Measurements from ENCODE around the gene DLGAP5.

The DLGAP5 gene

DNA sequence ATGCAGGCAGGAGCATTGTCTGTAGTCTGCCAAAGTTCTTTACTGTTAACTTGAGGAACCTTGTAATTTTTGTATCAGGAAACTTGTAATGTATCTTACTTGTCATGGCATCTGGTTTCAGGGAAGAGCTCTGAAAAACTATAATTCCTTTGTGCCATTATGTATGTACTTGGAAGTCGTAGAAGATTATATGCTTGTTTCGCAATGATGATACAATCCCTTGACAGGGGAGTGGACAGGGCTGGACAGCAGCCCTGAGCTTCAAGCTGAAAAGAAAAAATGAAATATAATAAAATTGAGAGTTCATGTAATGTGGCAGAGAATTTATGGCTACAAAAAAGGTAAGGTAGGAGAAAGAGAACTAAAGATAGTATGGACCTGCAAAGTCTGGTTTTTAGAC, 7.4 kb upstream of the DLGAP5 start:
- no peak overlapping the region for H3K4me2 ChIP-seq (ENCODE audit: low read depth, low read length, poor library complexity, severe bottlenecking)
- no peaks in the 10 kb centered on the region for H3F3A ChIP-seq (ENCODE audit: insufficient read depth)
- no peak for TF ChIP-seq EZH2phosphoT487 (conservative IDR thresholded peaks at IDR 0.05; ENCODE audit: low read length)
- TF ChIP-seq, protein P1, sequence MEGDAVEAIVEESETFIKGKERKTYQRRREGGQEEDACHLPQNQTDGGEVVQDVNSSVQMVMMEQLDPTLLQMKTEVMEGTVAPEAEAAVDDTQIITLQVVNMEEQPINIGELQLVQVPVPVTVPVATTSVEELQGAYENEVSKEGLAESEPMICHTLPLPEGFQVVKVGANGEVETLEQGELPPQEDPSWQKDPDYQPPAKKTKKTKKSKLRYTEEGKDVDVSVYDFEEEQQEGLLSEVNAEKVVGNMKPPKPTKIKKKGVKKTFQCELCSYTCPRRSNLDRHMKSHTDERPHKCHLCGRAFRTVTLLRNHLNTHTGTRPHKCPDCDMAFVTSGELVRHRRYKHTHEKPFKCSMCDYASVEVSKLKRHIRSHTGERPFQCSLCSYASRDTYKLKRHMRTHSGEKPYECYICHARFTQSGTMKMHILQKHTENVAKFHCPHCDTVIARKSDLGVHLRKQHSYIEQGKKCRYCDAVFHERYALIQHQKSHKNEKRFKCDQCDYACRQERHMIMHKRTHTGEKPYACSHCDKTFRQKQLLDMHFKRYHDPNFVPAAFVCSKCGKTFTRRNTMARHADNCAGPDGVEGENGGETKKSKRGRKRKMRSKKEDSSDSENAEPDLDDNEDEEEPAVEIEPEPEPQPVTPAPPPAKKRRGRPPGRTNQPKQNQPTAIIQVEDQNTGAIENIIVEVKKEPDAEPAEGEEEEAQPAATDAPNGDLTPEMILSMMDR (IDR thresholded peaks at IDR 0.05; ENCODE audit: insufficient read depth, low read length, poor library complexity, severe bottlenecking) = no peak
- H2AFZ ChIP-seq (ENCODE audit: low read depth, low read length, severe bottlenecking) = no peak overlapping the region
- H3K36me3 ChIP-seq (ENCODE audit: low read length) = no peaks in the 10 kb centered on the region
- no peaks in the 10 kb centered on the region for H3K79me2 ChIP-seq (ENCODE audit: insufficient read depth, low read length)
- no peak overlapping the region for H3K9ac ChIP-seq (ENCODE audit: low read length)
- no peaks in the 10 kb centered on the region for H3K27me3 ChIP-seq (ENCODE audit: low read length)
- H3K27ac ChIP-seq (ENCODE audit: low read depth, low read length) = no peak overlapping the region
- no peaks in the 10 kb centered on the region for H4K20me1 ChIP-seq (ENCODE audit: low read depth, low read length)
- H3K9me2 ChIP-seq (replicated peaks; ENCODE audit: insufficient read depth, low read length) = no peaks in the 10 kb centered on the region
- H3K9me3 ChIP-seq (ENCODE audit: insufficient read depth, low read length) = no peaks in the 10 kb centered on the region
- H3K4me3 ChIP-seq (ENCODE audit: insufficient read depth, low read length, poor library complexity, severe bottlenecking) = no peak overlapping the region

DNA sequence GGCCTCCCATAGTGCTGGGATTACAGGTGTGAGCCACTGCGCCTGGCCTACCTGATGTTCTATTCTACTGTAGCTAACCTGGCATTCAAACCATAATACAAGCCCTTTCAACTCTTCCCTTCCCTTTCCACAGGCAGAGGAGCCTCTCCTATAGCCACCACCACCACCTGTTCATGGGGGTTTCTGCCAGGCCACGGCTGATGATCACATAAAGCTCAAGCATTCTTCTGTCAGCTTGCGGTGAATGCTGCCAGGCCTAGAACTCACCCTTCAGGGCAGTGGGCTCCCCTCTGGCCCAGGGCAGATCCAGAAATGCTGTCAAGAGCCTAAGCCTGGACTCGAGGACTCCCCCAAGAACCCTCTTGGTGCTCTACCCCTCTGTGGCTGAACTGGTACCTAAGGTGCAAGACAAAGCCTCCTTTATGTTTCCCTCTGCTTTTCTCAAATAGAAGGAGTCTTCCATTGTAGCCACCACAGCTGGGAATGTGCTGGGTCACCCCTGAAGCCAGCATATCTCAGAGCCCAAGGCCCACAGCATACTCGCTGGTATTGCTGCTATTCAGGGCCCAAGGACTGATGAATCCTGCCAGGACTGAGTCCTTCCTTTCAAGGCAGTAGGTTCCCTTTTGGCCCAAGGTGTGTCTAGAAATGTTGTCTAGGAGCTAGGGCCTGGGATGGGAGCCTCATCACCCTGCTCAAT, 3.4 kb upstream of the DLGAP5 start:
- no peak overlapping the region for H3K27ac ChIP-seq (ENCODE audit: low read depth, low read length)
- H3K4me2 ChIP-seq (ENCODE audit: low read depth, low read length, poor library complexity, severe bottlenecking) = no peak overlapping the region
- H3K9ac ChIP-seq (ENCODE audit: low read length) = no peak overlapping the region
- H2AFZ ChIP-seq (ENCODE audit: low read depth, low read length, severe bottlenecking) = no peak overlapping the region
- no peak for TF ChIP-seq EZH2phosphoT487 (conservative IDR thresholded peaks at IDR 0.05; ENCODE audit: low read length)
- TF ChIP-seq, protein P1 (IDR thresholded peaks at IDR 0.05; ENCODE audit: insufficient read depth, low read length, poor library complexity, severe bottlenecking) = no peak
- no peaks in the 10 kb centered on the region for H3K9me3 ChIP-seq (ENCODE audit: insufficient read depth, low read length)
- no peaks in the 10 kb centered on the region for H3K36me3 ChIP-seq (ENCODE audit: low read length)
- no peaks in the 10 kb centered on the region for H3F3A ChIP-seq (ENCODE audit: insufficient read depth)
- no peaks in the 10 kb centered on the region for H3K9me2 ChIP-seq (replicated peaks; ENCODE audit: insufficient read depth, low read length)
- no peaks in the 10 kb centered on the region for H4K20me1 ChIP-seq (ENCODE audit: low read depth, low read length)
- H3K4me3 ChIP-seq (ENCODE audit: insufficient read depth, low read length, poor library complexity, severe bottlenecking) = no peak overlapping the region
- H3K27me3 ChIP-seq (ENCODE audit: low read length) = no peaks in the 10 kb centered on the region
- peaks cover 15% of the 10 kb centered on the region for H3K79me2 ChIP-seq (ENCODE audit: insufficient read depth, low read length)

DNA sequence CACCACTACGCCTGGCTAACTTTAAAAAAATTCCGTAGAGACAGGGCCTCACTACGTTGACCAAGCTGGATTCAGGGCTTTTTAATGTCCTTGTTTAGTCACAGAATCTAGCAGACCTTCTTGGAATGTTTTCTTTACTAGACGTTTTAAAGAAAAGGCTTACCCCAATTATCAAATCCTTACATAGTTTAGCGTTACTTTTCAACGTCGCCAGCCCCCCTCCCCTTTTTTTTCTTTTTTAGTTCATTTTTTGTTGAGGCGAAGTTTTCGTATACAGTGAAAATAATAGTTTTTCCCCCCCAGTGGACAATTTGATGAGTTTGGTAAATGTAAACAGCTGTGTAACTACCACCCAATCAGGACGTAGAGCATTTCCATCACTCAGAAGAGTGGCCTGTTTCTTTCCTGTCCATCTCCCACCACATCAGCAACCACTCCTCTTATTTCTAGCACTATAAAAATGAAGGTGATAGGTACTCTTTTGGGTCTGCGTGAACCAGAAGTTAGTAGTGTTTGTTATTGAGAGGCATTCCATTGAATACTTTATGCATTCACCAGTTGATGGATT, 753 bp upstream of the DLGAP5 start:
- H3K27me3 ChIP-seq (ENCODE audit: low read length) = no peaks in the 10 kb centered on the region
- peaks cover 16% of the 10 kb centered on the region; the same call in 1 of the 2 replicates for H3K36me3 ChIP-seq (ENCODE audit: low read length)
- H2AFZ ChIP-seq (ENCODE audit: low read depth, low read length, severe bottlenecking) = peak overlapping the region; percentile 73
- H3K4me2 ChIP-seq (ENCODE audit: low read depth, low read length, poor library complexity, severe bottlenecking) = peak overlapping the region; percentile 58
- H3K4me3 ChIP-seq (ENCODE audit: insufficient read depth, low read length, poor library complexity, severe bottlenecking) = peak overlapping the region; percentile 71
- 0 out of 2 replicates have a peak, but pooled peaks cover 3% of the 10 kb centered on the region for H3F3A ChIP-seq (ENCODE audit: insufficient read depth)
- no peak for TF ChIP-seq EZH2phosphoT487 (conservative IDR thresholded peaks at IDR 0.05; ENCODE audit: low read length)
- TF ChIP-seq, protein P1 (IDR thresholded peaks at IDR 0.05; ENCODE audit: insufficient read depth, low read length, poor library complexity, severe bottlenecking) = no peak
- peak overlapping the region; percentile 78 for H3K9ac ChIP-seq (ENCODE audit: low read length)
- H3K27ac ChIP-seq (ENCODE audit: low read depth, low read length) = peak overlapping the region; percentile 20; the same call in 1 of the 2 replicates
- 0 out of 2 replicates have a peak, but pooled peaks cover 10% of the 10 kb centered on the region for H4K20me1 ChIP-seq (ENCODE audit: low read depth, low read length)
- H3K9me2 ChIP-seq (replicated peaks; ENCODE audit: insufficient read depth, low read length) = no peaks in the 10 kb centered on the region
- H3K79me2 ChIP-seq (ENCODE audit: insufficient read depth, low read length) = peaks cover 40% of the 10 kb centered on the region
- no peaks in the 10 kb centered on the region for H3K9me3 ChIP-seq (ENCODE audit: insufficient read depth, low read length)
